Kidney (tissue), 14 donors: ENCODE results near the gene ZWILCH. TPM values are rescaled to one million over a fixed set of nuclear protein-coding genes. Genes with fewer than 3 reads are reported as not detected.
"Not testable (repeated sequence)": the region's sequence is repeated elsewhere in the genome, so short reads cannot be mapped to it uniquely, and the experiment has no call there.

ENCODE experiments used
- DNase-seq, 5 donors: peaks; one replicate each; pipeline ENCODE4 v3.0.0-alpha.2; 2013 to 2020
- FAIRE-seq: peaks from 2 replicates; lab custom pipeline; 2012; peaks lifted over from hg19 to GRCh38; lab: Jason Lieb, UNC
- H3K27ac ChIP-seq, 2 donors: one replicate each; pipeline ENCODE4 v1.7.0; 2013; ENCODE audit warnings: low read depth in 2 of 2, low read length in 2 of 2, inconsistent platforms in 1 of 2
- H3K27me3 ChIP-seq: one replicate; pipeline ENCODE4 v1.7.1; 2013; ENCODE audit warnings: low read length, inconsistent platforms; ENCODE audit not compliant: control insufficient read depth, insufficient read depth
- H3K36me3 ChIP-seq, 3 donors: one replicate each; pipeline versions ENCODE4 v1.7.0 to v1.7.1; 2013; ENCODE audit warnings: low read length in 3 of 3, control low read depth in 1 of 3, inconsistent platforms in 1 of 3; ENCODE audit not compliant: insufficient read depth in 3 of 3, control insufficient read depth in 2 of 3
- H3K4me1 ChIP-seq, 3 donors: one replicate each; pipeline versions ENCODE4 v1.7.0 to v1.7.1; 2013; ENCODE audit warnings: low read length in 3 of 3, inconsistent platforms in 1 of 3, low read depth in 1 of 3; ENCODE audit not compliant: control insufficient read depth in 2 of 3, insufficient read depth in 2 of 3
- H3K4me3 ChIP-seq, 3 donors: one replicate each; pipeline versions ENCODE4 v1.7.0 to v1.8.1; 2013; ENCODE audit warnings: low read length in 3 of 3, control low read depth in 1 of 3, inconsistent platforms in 1 of 3
- H3K9ac ChIP-seq, 3 donors: one replicate each; pipeline versions ENCODE4 v1.7.0 to v1.7.1; 2013; ENCODE audit warnings: low read length in 3 of 3, control low read depth in 1 of 3, inconsistent platforms in 1 of 3
- H3K9me3 ChIP-seq, 3 donors: one replicate each; pipeline versions ENCODE4 v1.7.0 to v1.7.1; 2013; ENCODE audit warnings: low read length in 3 of 3, control low read depth in 1 of 3, inconsistent platforms in 1 of 3; ENCODE audit not compliant: control insufficient read depth in 2 of 3, insufficient read depth in 1 of 3
- intact Hi-C: fragments of 100-400 bp; cut with DNase I; formaldehyde crosslinking; loops from one replicate; pipeline ENCODE4 v1.11.1; 2022
- polyA plus RNA-seq: library from polyadenylated mRNA; stranded (reverse); fragments of 350-450 nt; fragmentation: Illumina TruSeq; extraction: RNeasy Lipid Tissue Mini Kit (QIAGEN cat#74804); gene quantifications from one replicate; pipeline ENCODE4 v1.2.3, GENCODE V29; 2014; ENCODE audit warnings: low read depth, low replicate concordance; ENCODE audit not compliant: insufficient read depth
- total RNA-seq: library from RNA; stranded (reverse); fragmentation: NEBNext Ultra II Directional; extraction: Animal tissue kit (Norgen Biotek cat#: 25700); gene quantifications from one replicate; pipeline ENCODE4 v1.2.1, GENCODE V29; 2021
- TF ChIP-seq, protein P1 (sequence below): IDR thresholded peaks from 3 replicates; pipeline ENCODE4 v1.5.1; 2012; ENCODE audit warnings: mild to moderate bottlenecking, moderate library complexity, borderline replicate concordance; ENCODE audit not compliant: insufficient read depth; ENCODE audit errors: extremely low read depth
- donor health status: control.
- donor health status: control.
- donor health status: control.
- donor health status: control.
- donor health status: control.
- donor health status: DM: yes; HTN: yes; CAD: no.
- donor health status: Normal renal cell carcinoma (clear cell type).

Gene ZWILCH
- total and polyA plus RNA-seq, 2 donors from 2014 or later = 3.0 to 9.0 TPM

DNA sequence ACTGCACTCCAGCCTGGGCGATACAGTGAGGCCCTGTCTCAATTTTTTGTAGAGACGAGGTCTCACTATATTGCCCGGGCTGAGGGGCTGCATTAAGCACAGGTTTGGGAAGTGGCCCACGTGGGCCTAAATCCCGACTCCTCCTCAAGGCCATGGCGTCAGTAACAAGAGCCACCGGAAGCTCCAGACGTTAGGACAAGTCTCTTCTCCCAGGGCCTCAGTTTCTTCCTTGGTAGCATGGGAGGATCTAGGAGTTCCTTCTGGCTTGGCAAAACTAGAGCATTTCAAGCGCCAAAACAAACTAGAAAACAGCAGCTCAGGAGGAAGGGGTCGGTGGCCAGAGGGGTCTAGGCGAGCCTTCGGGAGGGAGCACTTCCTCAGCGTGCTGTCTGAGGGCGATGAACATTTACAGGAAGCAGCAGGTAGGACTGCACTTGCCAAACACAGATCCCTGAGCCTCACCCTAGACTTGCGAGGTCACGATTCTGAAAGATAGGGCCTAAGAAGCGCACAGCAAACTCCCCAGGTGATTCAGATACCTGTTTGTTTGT is 8.1 kb upstream of the ZWILCH start:
- H3K9ac ChIP-seq = peak overlapping the region; percentile 91 to 96 (median 96)
- H3K36me3 ChIP-seq = peaks cover 12 to 62% (median 25%) of the 10 kb centered on the region in 3 donors
- peak overlapping the region; percentile 91 to 99 (median 93) for H3K4me3 ChIP-seq
- DNase-seq = peak in 2 of 5 donors; percentile 47 to 57
- FAIRE-seq = no peak
- peaks cover 0 to 10% (median 8%) of the 10 kb centered on the region in 3 donors for H3K4me1 ChIP-seq
- H3K27me3 ChIP-seq = no peaks in the 10 kb centered on the region
- TF ChIP-seq, protein P1, sequence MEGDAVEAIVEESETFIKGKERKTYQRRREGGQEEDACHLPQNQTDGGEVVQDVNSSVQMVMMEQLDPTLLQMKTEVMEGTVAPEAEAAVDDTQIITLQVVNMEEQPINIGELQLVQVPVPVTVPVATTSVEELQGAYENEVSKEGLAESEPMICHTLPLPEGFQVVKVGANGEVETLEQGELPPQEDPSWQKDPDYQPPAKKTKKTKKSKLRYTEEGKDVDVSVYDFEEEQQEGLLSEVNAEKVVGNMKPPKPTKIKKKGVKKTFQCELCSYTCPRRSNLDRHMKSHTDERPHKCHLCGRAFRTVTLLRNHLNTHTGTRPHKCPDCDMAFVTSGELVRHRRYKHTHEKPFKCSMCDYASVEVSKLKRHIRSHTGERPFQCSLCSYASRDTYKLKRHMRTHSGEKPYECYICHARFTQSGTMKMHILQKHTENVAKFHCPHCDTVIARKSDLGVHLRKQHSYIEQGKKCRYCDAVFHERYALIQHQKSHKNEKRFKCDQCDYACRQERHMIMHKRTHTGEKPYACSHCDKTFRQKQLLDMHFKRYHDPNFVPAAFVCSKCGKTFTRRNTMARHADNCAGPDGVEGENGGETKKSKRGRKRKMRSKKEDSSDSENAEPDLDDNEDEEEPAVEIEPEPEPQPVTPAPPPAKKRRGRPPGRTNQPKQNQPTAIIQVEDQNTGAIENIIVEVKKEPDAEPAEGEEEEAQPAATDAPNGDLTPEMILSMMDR = no peak
- intact Hi-C loops = no loop called here
- no peaks in the 10 kb centered on the region for H3K9me3 ChIP-seq
- peak overlapping the region; percentile 88 to 91 for H3K27ac ChIP-seq

DNA sequence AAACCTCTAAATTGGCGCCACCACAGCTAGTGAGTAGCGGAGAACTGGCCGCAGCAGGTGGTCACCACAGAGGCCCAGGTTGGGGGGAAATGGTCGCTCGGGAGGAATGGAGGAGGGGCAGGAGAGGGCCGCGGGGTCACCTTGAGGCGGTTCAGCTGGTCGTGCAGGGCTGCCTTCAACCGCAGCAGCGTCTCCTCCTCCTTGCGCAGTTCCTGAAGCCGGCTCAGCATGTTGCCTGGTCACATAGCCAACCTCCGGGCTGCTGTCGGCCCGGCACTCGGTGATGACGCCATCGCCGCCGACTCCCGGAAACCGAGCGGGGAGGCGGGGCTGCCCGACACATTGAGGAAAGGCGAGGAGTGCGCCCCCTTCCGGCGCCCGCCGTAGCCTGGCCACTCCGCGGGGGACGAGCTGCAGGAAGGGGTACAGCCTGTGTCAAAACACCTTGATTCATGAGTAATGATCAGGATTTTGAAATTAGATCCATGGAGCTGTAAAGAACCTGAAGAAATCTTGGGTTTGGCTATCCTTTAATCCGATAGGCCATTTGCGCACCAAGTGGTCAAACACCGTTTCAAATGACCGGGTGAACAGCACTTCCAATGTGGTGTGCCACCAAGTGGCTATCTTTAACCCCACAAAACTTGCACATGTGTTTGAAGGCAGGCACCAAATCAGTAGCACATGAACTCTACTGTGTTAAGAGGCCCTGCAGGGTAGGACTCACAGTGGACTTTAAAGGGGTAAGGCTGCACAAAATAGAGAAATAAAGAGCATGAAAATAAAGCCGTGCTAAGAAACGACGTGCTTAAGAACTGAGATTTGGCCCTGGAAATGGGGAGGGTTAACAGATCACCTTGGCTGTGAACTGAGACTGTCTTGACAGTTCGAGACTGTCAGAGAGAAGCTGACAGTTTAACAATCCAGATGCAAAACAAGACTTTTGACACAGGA is 7.3 kb upstream of the ZWILCH start, which contains the start of gene SNAPC5:
TSS of gene SNAPC5 (minus strand) at position 261 of the 954 bp plus-strand sequence. CDS start at position 230, 31 bp downstream.
- Histone ChIP-seq H3K27me3 (no peaks in the 10 kb centered on the region), H3K36me3 (peaks cover 13 to 63% (median 28%) of the 10 kb centered on the region in 3 donors), H3K9ac (peak within 1 kb of the TSS; percentile 91 to 96 (median 96)), H3K27ac (peak within 1 kb of the TSS; percentile 88 to 91), H3K4me1 (peaks cover 0 to 10% (median 8%) of the 10 kb centered on the region in 3 donors), H3K9me3 (no peaks in the 10 kb centered on the region), H3K4me3 (peak within 1 kb of the TSS; percentile 91 to 99 (median 93))
- intact Hi-C loops = no loop called here
- FAIRE-seq = no peak
- TF ChIP-seq, protein P1 = peak; percentile 90
- DNase-seq = peak; percentile 96 to 98 (median 97)

- Histone ChIP-seq H3K4me1 (peaks cover 3 to 17% (median 10%) of the 10 kb centered on the region in 3 donors), H3K27me3 (no peaks in the 10 kb centered on the region), H3K27ac (no peak overlapping the region), H3K9me3 (no peaks in the 10 kb centered on the region), H3K9ac (no peak overlapping the region), H3K4me3 (no peak overlapping the region), H3K36me3 (peaks cover 13 to 58% (median 31%) of the 10 kb centered on the region in 3 donors)
- DNase-seq (peak in 2 of 5 donors; percentile 54 to 64), FAIRE-seq (no peak)
- TF ChIP-seq, protein P1 = peak; percentile 32
- intact Hi-C loops = no loop called here
These were observed 6.4 kb upstream of the ZWILCH start for GRCh38 chr15:66498501-66499386.

- H3K9ac ChIP-seq, H3K27ac ChIP-seq, DNase-seq, H3K27me3 ChIP-seq, FAIRE-seq, H3K4me3 ChIP-seq, intact Hi-C loops, H3K9me3 ChIP-seq: not testable (repeated sequence)
- Histone ChIP-seq H3K36me3 (peaks cover 11 to 46% (median 31%) of the 10 kb centered on the region in 3 donors), H3K4me1 (peaks cover 3 to 17% (median 12%) of the 10 kb centered on the region in 3 donors)
These were observed 4.8 kb upstream of the ZWILCH start for GRCh38 chr15:66500346-66500745.
